ENCODE results near the gene KRTAP1-1.

DNA sequence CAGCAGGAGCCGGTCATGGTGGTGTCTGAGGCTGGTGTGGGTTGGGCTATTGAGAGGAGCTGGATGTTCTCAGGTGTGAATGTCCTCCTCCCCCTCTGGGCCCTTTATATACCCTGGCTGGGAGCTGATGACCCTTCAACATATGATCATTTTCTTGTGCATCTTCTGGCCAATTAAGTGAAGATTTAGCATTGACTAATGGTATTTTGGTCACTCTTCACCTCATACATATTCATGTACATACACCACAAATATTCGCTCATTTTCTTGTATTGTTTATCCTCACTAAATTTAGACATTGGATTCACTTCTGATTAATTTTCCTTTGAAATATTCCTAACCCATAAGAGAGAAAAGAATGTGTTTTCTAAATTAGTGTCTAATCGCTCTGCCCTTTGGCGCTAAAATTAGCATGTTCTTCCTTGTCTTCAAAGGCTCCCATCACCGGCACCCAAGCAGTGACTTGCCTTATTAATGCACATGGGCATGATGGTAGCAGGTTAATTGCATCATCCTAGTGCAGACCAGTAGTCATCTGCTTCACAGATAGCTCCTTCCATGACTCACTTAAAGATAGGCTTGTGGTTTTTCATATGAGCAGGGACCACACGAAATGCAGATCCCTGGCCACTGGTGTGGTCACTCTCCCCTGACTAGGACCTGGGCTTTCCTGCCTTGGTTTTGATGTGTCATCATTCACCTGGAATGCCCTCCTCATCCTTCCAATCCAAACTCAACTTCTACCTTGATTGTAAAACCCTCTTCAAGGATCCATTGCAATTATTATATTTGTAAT is 24.8 kb upstream of the KRTAP1-1 start, which contains the start of gene KRTAP2-4:
- TF ChIP-seq PHF8 (conservative IDR thresholded peaks at IDR 0.05; ENCODE audit: low read depth, low read length): no peak
- TF ChIP-seq, protein P1, sequence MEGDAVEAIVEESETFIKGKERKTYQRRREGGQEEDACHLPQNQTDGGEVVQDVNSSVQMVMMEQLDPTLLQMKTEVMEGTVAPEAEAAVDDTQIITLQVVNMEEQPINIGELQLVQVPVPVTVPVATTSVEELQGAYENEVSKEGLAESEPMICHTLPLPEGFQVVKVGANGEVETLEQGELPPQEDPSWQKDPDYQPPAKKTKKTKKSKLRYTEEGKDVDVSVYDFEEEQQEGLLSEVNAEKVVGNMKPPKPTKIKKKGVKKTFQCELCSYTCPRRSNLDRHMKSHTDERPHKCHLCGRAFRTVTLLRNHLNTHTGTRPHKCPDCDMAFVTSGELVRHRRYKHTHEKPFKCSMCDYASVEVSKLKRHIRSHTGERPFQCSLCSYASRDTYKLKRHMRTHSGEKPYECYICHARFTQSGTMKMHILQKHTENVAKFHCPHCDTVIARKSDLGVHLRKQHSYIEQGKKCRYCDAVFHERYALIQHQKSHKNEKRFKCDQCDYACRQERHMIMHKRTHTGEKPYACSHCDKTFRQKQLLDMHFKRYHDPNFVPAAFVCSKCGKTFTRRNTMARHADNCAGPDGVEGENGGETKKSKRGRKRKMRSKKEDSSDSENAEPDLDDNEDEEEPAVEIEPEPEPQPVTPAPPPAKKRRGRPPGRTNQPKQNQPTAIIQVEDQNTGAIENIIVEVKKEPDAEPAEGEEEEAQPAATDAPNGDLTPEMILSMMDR (IDR thresholded peaks at IDR 0.05; ENCODE audit: control extremely low read depth in 1 of 3, insufficient read depth in 1 of 3, low read depth in 1 of 3, low read length in 3 of 3): no peak

All from H1 (cell line).